NT2/D1 (cell line): ENCODE data around the gene ALPK3.
"Not testable (repeated sequence)": the region's sequence is repeated elsewhere in the genome, so short reads cannot be mapped to it uniquely, and the experiment has no call there.

Experiments used
- DNase-seq: peaks from one replicate; pipeline ENCODE4 v3.0.0-alpha.2; 2011; ENCODE audit warnings: low read depth, low spot score
- H3K27me3 ChIP-seq: 2 replicates; pipeline ENCODE4 v1.6.0; 2011; ENCODE audit warnings: mild to moderate bottlenecking; ENCODE audit not compliant: insufficient read length, insufficient read depth
- H3K36me3 ChIP-seq: 2 replicates; pipeline ENCODE4 v1.6.1; 2011; ENCODE audit warnings: mild to moderate bottlenecking, low read length, mixed read lengths; ENCODE audit not compliant: insufficient read depth, insufficient read length
- H3K4me1 ChIP-seq: 2 replicates; pipeline ENCODE4 v1.5.1; 2011; ENCODE audit not compliant: insufficient read depth, insufficient read length
- H3K4me3 ChIP-seq: 2 replicates; pipeline ENCODE4 v1.5.1; 2011; ENCODE audit warnings: low read depth; ENCODE audit not compliant: insufficient read length
- H3K9ac ChIP-seq: 2 replicates; pipeline ENCODE4 v1.6.0; 2011; ENCODE audit warnings: low read depth; ENCODE audit not compliant: insufficient read length
- H3K9me3 ChIP-seq: 2 replicates; pipeline ENCODE4 v1.5.1; 2011; ENCODE audit warnings: mild to moderate bottlenecking, low read length; ENCODE audit not compliant: insufficient read depth
- SUZ12 ChIP-seq: IDR thresholded peaks from 2 replicates; pipeline ENCODE4 v1.6.1; 2011; ENCODE audit not compliant: insufficient read length, insufficient read depth; ENCODE audit errors: extremely low read depth
- YY1 ChIP-seq: IDR thresholded peaks from 2 replicates; pipeline ENCODE4 v1.6.1; 2011; ENCODE audit not compliant: insufficient read length, insufficient read depth
- ZNF274 ChIP-seq: IDR thresholded peaks from 2 replicates; pipeline ENCODE4 v1.6.1; 2011; ENCODE audit warnings: mild to moderate bottlenecking, low read depth, low read length

Gene ALPK3

DNA sequence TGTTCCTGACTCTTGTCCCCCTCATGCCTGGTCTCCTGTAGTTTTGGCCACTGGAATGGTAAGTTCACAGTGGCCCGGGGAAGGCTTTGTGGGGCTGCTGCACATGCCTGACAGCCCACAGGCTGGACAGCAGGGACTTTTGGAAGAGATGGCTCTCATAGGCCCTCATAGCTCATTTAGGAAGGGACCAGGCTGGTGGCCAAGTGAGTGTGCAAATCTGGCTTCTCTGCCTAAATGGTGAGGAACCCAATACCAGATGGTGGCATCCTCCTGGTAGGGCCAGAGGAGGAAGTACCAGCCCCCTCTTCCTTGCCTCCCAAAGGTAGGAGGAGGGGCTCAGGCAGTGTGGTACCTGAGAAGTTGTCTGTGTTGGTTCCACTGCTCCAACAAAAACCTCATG lies 25.6 kb downstream of the ALPK3 start:
- TF ChIP-seq YY1 = no peak
- no peak for TF ChIP-seq ZNF274
- TF ChIP-seq SUZ12 = no peak
- no peak for DNase-seq

DNA sequence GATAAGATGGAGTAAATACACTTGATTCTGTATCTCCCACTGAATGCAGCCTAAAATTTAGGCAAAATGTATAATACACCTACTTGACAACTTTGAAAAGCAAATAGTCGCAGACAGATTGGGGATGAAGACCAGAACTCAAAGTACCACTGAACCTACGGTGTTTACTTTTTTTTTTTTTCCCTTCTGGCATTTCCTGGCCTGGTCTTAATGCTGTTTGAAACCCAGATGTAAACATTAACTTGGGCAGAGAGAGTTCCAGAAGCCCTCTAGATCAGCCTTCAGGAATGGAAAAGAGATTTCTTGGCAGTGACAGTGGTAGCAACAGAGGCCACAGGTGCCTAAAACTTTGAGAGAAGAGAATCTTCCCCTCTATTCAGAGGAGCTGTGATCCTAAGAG lies 27.8 kb downstream of the ALPK3 start:
- Histone ChIP-seq H3K4me1 (peaks cover 4% of the 10 kb centered on the region), H3K36me3 (peaks cover 57% of the 10 kb centered on the region), H3K27me3 (no peaks in the 10 kb centered on the region), H3K9me3 (peaks cover 5% of the 10 kb centered on the region; the same call in 1 of the 2 replicates), H3K9ac (no peak overlapping the region), H3K4me3 (no peak overlapping the region)
- TF ChIP-seq SUZ12 = no peak
- no peak for TF ChIP-seq YY1
- TF ChIP-seq ZNF274 = no peak
- no peak for DNase-seq

More for the DNA sequence above, 25.6 kb downstream of the ALPK3 start:
- Histone ChIP-seq H3K27me3 (no peaks in the 10 kb centered on the region), H3K9me3 (peaks cover 5% of the 10 kb centered on the region; the same call in 1 of the 2 replicates), H3K4me1 (peaks cover 4% of the 10 kb centered on the region), H3K9ac (no peak overlapping the region), H3K4me3 (no peak overlapping the region), H3K36me3 (peaks cover 70% of the 10 kb centered on the region)

DNA sequence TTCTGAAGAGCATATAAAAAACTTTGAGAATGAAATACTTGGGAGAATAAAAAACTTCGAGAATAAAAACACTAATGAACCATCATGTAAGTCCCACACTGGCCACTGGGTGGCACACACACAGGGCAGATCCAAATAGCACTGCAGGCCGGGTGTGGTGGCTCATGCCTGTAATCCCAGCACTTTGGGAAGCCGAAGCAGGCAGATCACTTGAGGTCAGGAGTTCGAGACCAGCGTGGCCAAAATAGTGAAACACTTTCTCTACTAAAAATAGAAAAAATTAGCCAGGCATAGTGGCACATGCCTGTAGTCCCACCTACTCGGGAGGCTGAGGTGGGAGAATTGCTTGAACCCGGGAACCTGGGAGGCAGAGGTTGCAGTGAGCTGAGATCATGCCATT lies 28.5 kb downstream of the ALPK3 start:
- not testable (repeated sequence) for H3K27me3 ChIP-seq, H3K9me3 ChIP-seq, H3K4me3 ChIP-seq, H3K9ac ChIP-seq, H3K4me1 ChIP-seq
- DNase-seq = peak; percentile 67
- H3K36me3 ChIP-seq = peaks cover 54% of the 10 kb centered on the region

DNA sequence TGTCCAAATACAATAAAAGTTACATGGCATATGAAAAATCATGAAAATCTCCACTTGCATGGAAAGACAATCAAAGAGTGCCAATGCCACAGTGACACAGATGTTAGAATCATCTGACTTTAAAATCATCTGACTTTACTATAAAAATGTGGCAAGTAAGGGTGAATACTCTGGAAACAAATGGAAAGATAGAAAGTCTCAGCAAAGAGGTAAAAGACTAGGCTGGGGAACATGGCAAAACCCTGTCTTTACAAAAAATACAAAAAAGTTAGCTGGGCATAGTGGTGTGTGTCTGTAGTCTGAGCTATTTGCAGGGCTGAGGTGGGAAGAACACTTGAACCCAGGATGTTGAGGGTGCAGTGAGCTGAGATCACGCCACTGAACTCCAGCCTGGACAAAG lies 29.1 kb downstream of the ALPK3 start:
- Histone ChIP-seq H3K4me1 (no peaks in the 10 kb centered on the region), H3K27me3 (no peaks in the 10 kb centered on the region)

DNA sequence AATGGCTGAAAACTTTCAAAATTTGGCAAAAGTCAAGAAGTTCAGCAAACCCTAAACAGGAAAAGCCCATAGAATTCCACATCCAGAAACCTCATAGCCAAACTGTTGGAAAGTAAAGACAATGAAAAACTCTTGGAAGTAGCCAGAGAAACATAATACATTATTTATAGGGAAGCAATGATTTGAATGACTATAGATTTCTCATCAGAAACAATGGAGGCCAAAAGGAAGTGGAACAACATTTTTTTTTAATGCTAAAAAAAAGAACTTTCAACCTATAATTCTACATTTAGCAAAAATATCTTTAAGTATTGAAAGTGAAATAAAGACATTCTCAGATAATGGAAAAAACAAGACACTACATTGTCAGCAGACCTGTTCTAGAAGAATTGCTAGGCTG lies 30.2 kb downstream of the ALPK3 start:
- no peak overlapping the region for H3K9ac ChIP-seq
- H3K9me3 ChIP-seq = peaks cover 5% of the 10 kb centered on the region; the same call in 1 of the 2 replicates
- TF ChIP-seq ZNF274 (no peak), YY1 (no peak), SUZ12 (no peak)
- DNase-seq = no peak
- H3K4me1 ChIP-seq = no peaks in the 10 kb centered on the region
- no peak overlapping the region for H3K4me3 ChIP-seq
- H3K27me3 ChIP-seq = no peaks in the 10 kb centered on the region
- peaks cover 54% of the 10 kb centered on the region for H3K36me3 ChIP-seq

More for the DNA sequence above, 29.1 kb downstream of the ALPK3 start:
- DNase-seq = no peak
- peaks cover 5% of the 10 kb centered on the region; the same call in 1 of the 2 replicates for H3K9me3 ChIP-seq
- TF ChIP-seq ZNF274 (no peak), SUZ12 (no peak), YY1 (no peak)
- no peak overlapping the region for H3K4me3 ChIP-seq
- peaks cover 54% of the 10 kb centered on the region for H3K36me3 ChIP-seq
- no peak overlapping the region for H3K9ac ChIP-seq

DNA sequence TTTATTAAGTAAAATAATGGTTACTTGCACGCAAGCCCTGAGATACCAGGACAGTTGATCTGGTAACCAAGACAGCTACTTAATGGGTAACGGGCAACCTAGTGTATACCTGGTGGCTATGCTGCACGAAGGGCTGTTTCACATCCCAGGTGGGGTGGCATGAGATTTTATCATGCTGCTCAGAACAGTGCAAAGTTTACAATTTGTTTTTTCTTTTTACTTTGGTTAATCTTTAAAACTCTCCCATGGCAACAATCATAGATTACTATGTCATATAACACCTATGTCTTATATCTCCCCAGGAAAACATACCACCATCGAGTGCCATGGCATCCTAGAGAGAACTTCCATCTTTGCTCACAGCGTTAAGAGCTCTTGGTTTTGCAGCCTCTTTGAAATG lies 35.1 kb downstream of the ALPK3 start:
- DNase-seq = no peak
- TF ChIP-seq ZNF274 (no peak), YY1 (no peak), SUZ12 (no peak)

DNA sequence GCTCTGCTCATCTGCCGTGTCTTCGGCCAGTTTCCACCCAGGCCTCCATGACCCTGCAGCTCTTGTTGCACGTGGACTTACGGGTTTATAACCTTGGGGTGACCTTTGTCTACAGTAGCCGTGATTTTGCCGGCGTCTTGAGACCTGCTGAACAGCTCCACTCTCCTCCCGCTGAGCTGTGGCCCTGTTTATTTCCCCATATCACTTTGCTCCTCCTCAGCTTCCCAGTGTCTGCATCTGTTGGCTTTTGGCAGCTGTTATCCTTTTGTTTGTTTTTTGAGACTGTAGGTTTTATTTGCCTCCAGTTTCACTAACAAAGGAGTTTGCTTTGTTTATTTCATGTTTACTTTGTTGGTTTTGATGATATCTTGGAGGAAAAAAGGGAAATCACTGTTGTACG lies 38.0 kb downstream of the ALPK3 start:
- H3K4me1 ChIP-seq = no peaks in the 10 kb centered on the region
- no peak overlapping the region for H3K9ac ChIP-seq
- no peaks in the 10 kb centered on the region for H3K9me3 ChIP-seq
- H3K4me3 ChIP-seq = no peak overlapping the region
- H3K27me3 ChIP-seq = no peaks in the 10 kb centered on the region
- H3K36me3 ChIP-seq = peaks cover 88% of the 10 kb centered on the region
- no peak for DNase-seq
- TF ChIP-seq YY1 (no peak), SUZ12 (no peak), ZNF274 (no peak)

More for the DNA sequence above, 35.1 kb downstream of the ALPK3 start:
- Histone ChIP-seq H3K27me3 (no peaks in the 10 kb centered on the region), H3K4me3 (no peak overlapping the region), H3K36me3 (peaks cover 66% of the 10 kb centered on the region), H3K4me1 (no peaks in the 10 kb centered on the region), H3K9ac (no peak overlapping the region), H3K9me3 (peaks cover 2% of the 10 kb centered on the region; the same call in 1 of the 2 replicates)

DNA sequence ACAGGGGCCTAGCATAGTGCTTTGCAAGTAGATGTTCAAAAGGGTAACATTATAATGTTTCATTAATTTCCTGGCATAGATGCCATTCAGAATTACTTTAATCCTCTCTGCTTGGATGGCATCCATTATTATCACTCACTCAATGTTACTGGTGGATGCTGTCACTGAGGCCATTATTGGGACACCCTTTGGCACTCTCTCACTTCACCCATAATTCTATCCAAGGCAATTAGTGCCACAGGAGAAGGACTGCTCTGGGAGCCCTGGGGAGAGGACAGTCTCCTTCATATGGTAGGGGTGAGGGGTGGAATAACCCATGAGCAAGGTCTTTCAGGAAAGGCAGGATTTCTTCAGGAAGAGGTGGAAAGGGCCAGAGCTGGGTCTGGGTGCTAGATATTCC lies 38.6 kb downstream of the ALPK3 start:
- H3K36me3 ChIP-seq = peaks cover 89% of the 10 kb centered on the region
- H3K4me3 ChIP-seq = no peak overlapping the region
- H3K9me3 ChIP-seq = no peaks in the 10 kb centered on the region
- no peak for DNase-seq
- no peak overlapping the region for H3K9ac ChIP-seq
- no peaks in the 10 kb centered on the region for H3K4me1 ChIP-seq
- TF ChIP-seq ZNF274 = no peak
- no peak for TF ChIP-seq SUZ12
- TF ChIP-seq YY1 = no peak
- no peaks in the 10 kb centered on the region for H3K27me3 ChIP-seq
